Measurements from ENCODE around the gene NTM.

- TF ChIP-seq POLR2AphosphoS5 (IDR thresholded peaks at IDR 0.05), result no peak
- peak in 1 of 6 experiments; percentile 13 for TF ChIP-seq CTCF (IDR thresholded peaks at IDR 0.05)
- no peak for TF ChIP-seq POLR2A (IDR thresholded peaks at IDR 0.05)
- TF ChIP-seq EP300 (IDR thresholded peaks at IDR 0.05), result no peak
These were observed 544.0 kb downstream of the NTM start for GRCh38 chr11:131914361-131914774.
